Panc1 (cell line): ENCODE measurements around the gene PFKFB4. TPM values are rescaled to one million over a fixed set of nuclear protein-coding genes. Genes with fewer than 3 reads are reported as not detected.

ENCODE experiments used
- ATAC-seq: fragments of 200-7000 bp; cut with Tn5 transposase; 2 replicates; pipeline ENCODE4 v1.9.1; 2020; ENCODE audit warnings: mild to moderate bottlenecking, moderate library complexity
- BruUV-seq: library from RNA; stranded (reverse); fragments of 400-500 nt; replicated peaks from 2 replicates; lab custom pipeline; 2021; lab: Mats Ljungman, UMichigan
- CTCF ChIA-PET: fragments of 300-600 bp; sonication (Branson Sonifier 250); formaldehyde crosslinking; loops from one replicate; lab custom pipeline; 2022; ENCODE audit warnings: antibody characterized with exemption; lab: Charles Lee
- POLR2A ChIA-PET: fragments of 300-600 bp; sonication (Branson Sonifier 250); formaldehyde crosslinking; loops from one replicate; lab custom pipeline; 2022; ENCODE audit warnings: antibody characterized with exemption; lab: Charles Lee
- DNase-seq: peaks from one replicate; pipeline ENCODE4 v3.0.0-alpha.2; 2010; ENCODE audit warnings: low read depth, low spot score
- H3K27ac ChIP-seq: 2 replicates; pipeline ENCODE4 v1.5.1; 2011; ENCODE audit warnings: mild to moderate bottlenecking, low read length, inconsistent platforms
- H3K27me3 ChIP-seq: fragments of 200-500 bp; sonication (Bioruptor generic); 2 replicates; pipeline ENCODE4 v1.6.0; 2014; ENCODE audit warnings: low read length, inconsistent platforms; ENCODE audit not compliant: control insufficient read depth, insufficient read depth
- H3K36me3 ChIP-seq: fragments of 200-500 bp; sonication (Bioruptor generic); 2 replicates; pipeline ENCODE4 v1.5.1; 2014; ENCODE audit warnings: inconsistent platforms, mild to moderate bottlenecking, low read length, moderate library complexity; ENCODE audit not compliant: control insufficient read depth, insufficient read depth
- H3K4me1 ChIP-seq: 2 replicates; pipeline ENCODE4 v1.5.1; 2011; ENCODE audit warnings: inconsistent platforms, mild to moderate bottlenecking, low read length, moderate library complexity; ENCODE audit not compliant: control insufficient read depth, insufficient read depth
- H3K4me3 ChIP-seq, 2 experiments: 2 replicates each; pipeline ENCODE4 v1.5.1; 2011 to 2012; ENCODE audit warnings: low read depth in 2 of 2, low read length in 2 of 2, mild to moderate bottlenecking in 2 of 2, inconsistent platforms in 1 of 2, moderate library complexity in 1 of 2
- H3K9me3 ChIP-seq: fragments of 200-500 bp; sonication (Bioruptor generic); 2 replicates; pipeline ENCODE4 v1.5.1; 2014; ENCODE audit warnings: low read depth, mild to moderate bottlenecking, inconsistent platforms, low read length, moderate library complexity; ENCODE audit not compliant: control insufficient read depth, insufficient read depth
- CTCF ChIP-seq: fragments of 450-650 bp; IDR thresholded peaks from 2 replicates; pipeline ENCODE4 v1.5.1; 2017; ENCODE audit warnings: mild to moderate bottlenecking
- POLR2AphosphoS5 ChIP-seq: IDR thresholded peaks from 2 replicates; pipeline ENCODE4 v1.6.1; 2012; ENCODE audit warnings: mild to moderate bottlenecking, low read depth, low read length, moderate library complexity
- REST ChIP-seq, 2 experiments: IDR thresholded peaks; 2 replicates each; pipeline ENCODE4 v1.6.1; 2011 to 2012; ENCODE audit warnings: low read depth in 2 of 2, control low read depth in 1 of 2, low read length in 1 of 2, mild to moderate bottlenecking in 1 of 2, moderate library complexity in 1 of 2; ENCODE audit not compliant: insufficient read depth in 1 of 2
- SIN3A ChIP-seq: IDR thresholded peaks from 2 replicates; pipeline ENCODE4 v1.6.1; 2012; ENCODE audit warnings: low read depth, mild to moderate bottlenecking, low read length, moderate library complexity, borderline replicate concordance; ENCODE audit not compliant: insufficient read depth
- TCF7L2 ChIP-seq: IDR thresholded peaks from 2 replicates; pipeline ENCODE4 v1.6.1; 2011; ENCODE audit warnings: mild to moderate bottlenecking, low read depth, low read length, inconsistent platforms
- in situ Hi-C: cut with HindIII; loops from 2 replicates; pipeline ENCODE4 v1.10.0; 2016; ENCODE audit warnings: low sequenced_read_pairs, low pct_unique_long_range_greater_than_20kb
- intact Hi-C: fragments of 100-400 bp; cut with micrococcal nuclease; formaldehyde crosslinking; loops from one replicate; pipeline ENCODE4 v1.10.0; 2022; ENCODE audit not compliant: unreplicated experiment
- total RNA-seq: library from RNA; stranded (reverse); gene quantifications from one replicate; pipeline ENCODE4 v1.2.1, GENCODE V29; 2021; ENCODE audit not compliant: unreplicated experiment

PFKFB4 gene
- total RNA-seq, 1 experiment from 2014 or later = 6.0 TPM

GRCh38 chr3:48567090-48567489, 10.5 kb upstream of the PFKFB4 start:
- no peaks in the 10 kb centered on the region for H3K27me3 ChIP-seq
- H3K4me3 ChIP-seq = no peak overlapping the region
- no peak overlapping the region for H3K27ac ChIP-seq
- POLR2A ChIA-PET = no interaction called here
- no TSS peak for BruUV-seq
- no peak for TF ChIP-seq POLR2AphosphoS5
- no peak for TF ChIP-seq TCF7L2
- no peak for TF ChIP-seq CTCF
- TF ChIP-seq REST (IDR thresholded peaks at IDR 0.05; ENCODE audit: insufficient read depth in 1 of 2, low read depth in 2 of 2, low read length in 1 of 2) = no peak
- no peak for TF ChIP-seq SIN3A
- H3K4me1 ChIP-seq = peaks cover 11% of the 10 kb centered on the region
- intact Hi-C loops (no loop called here), in situ Hi-C loops (no loop called here)
- no peaks in the 10 kb centered on the region for H3K9me3 ChIP-seq
- DNase-seq = no peak
- CTCF ChIA-PET = no interaction called here
- no peak for ATAC-seq
- no peaks in the 10 kb centered on the region for H3K36me3 ChIP-seq

- H3K27ac ChIP-seq = no peak overlapping the region
- no peak overlapping the region for H3K4me3 ChIP-seq
- in situ Hi-C loops (no loop called here), intact Hi-C loops (no loop called here)
- H3K9me3 ChIP-seq = no peaks in the 10 kb centered on the region
- ATAC-seq = no peak
- DNase-seq = no peak
- H3K4me1 ChIP-seq = peaks cover 11% of the 10 kb centered on the region
- no TSS peak for BruUV-seq
- H3K27me3 ChIP-seq = no peaks in the 10 kb centered on the region
- POLR2A ChIA-PET = no interaction called here
- TF ChIP-seq SIN3A = no peak
- no peak for TF ChIP-seq TCF7L2
- TF ChIP-seq CTCF = no peak
- no peak for TF ChIP-seq POLR2AphosphoS5
- no peak for TF ChIP-seq REST (IDR thresholded peaks at IDR 0.05; ENCODE audit: insufficient read depth in 1 of 2, low read depth in 2 of 2, low read length in 1 of 2)
- H3K36me3 ChIP-seq = no peaks in the 10 kb centered on the region
- CTCF ChIA-PET = no interaction called here
Measured at GRCh38 chr3:48566401-48566760, 9.8 kb upstream of the PFKFB4 start.
